ENCODE data around the gene RPTN.
A peak's percentile ranks its signal among the peaks of the same experiment; 100 is the strongest.

GRCh38 chr1:152141971-152142584 is 16.9 kb downstream of the RPTN start:
- TF ChIP-seq CTCF (IDR thresholded peaks at IDR 0.05) (peak in 2 of 3 donors; percentile 70 to 71), POLR2AphosphoS5 (IDR thresholded peaks at IDR 0.05) (no peak), POLR2A (IDR thresholded peaks at IDR 0.05) (no peak)

Data from breast epithelium (tissue), 3 donors.